Activated naive CD8-positive, alpha-beta T cell treated with anti-CD3 and anti-CD28 coated beads, Interleukin-2, amount 50 U/mL, for 24 hours (primary cell): ENCODE results near the gene DAG1.
"Not testable (repeated sequence)": the region's sequence is repeated elsewhere in the genome, so short reads cannot be mapped to it uniquely, and the experiment has no call there.

ENCODE experiments used
- ATAC-seq: fragments of 150-1000 bp; cut with Tn5 transposase; one replicate; pipeline ENCODE4 v1.10.0; 2021
- DNase-seq: peaks from one replicate; pipeline ENCODE4 v3.0.0; 2021
- H3K27ac Mint-ChIP-seq: one replicate; pipeline ENCODE4 v1.8.0; 2021; ENCODE audit warnings: mild to moderate bottlenecking, mixed read lengths
- H3K27me3 Mint-ChIP-seq: one replicate; pipeline ENCODE4 v1.8.0; 2021; ENCODE audit warnings: mixed read lengths
- H3K36me3 Mint-ChIP-seq: one replicate; pipeline ENCODE4 v1.8.0; 2021; ENCODE audit warnings: low read depth, mixed read lengths
- H3K4me1 Mint-ChIP-seq: one replicate; pipeline ENCODE4 v1.8.0; 2021; ENCODE audit warnings: mixed read lengths
- H3K4me3 Mint-ChIP-seq: one replicate; pipeline ENCODE4 v1.8.0; 2021; ENCODE audit warnings: mild to moderate bottlenecking, moderate library complexity, mixed read lengths
- H3K9me3 Mint-ChIP-seq: one replicate; pipeline ENCODE4 v1.8.0; 2021; ENCODE audit warnings: mixed read lengths

The DAG1 gene

DNA sequence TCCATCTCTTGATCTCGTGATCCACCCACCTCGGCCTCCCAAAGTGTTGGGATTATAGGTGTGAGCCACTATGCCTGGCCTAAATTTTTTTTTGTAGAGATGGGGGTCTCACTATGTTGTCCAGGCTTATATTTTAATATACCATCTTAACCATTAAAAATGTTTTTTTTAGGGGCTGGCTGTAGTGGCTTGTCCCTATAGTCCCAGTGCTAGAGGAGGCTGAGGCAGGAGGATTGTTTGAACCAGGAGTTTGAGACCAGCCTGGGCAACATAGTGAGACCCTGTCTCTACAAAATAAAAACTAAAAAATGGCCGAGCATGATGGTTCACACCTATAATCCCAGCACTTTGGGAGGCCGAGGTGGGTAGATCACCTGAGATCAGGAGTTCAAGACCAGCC, 26.8 kb downstream of the DAG1 start:
- H3K27ac Mint-ChIP-seq, ATAC-seq, DNase-seq, H3K9me3 Mint-ChIP-seq, H3K27me3 Mint-ChIP-seq, H3K36me3 Mint-ChIP-seq, H3K4me3 Mint-ChIP-seq: not testable (repeated sequence)
- H3K4me1 Mint-ChIP-seq = peaks cover 25% of the 10 kb centered on the region

DNA sequence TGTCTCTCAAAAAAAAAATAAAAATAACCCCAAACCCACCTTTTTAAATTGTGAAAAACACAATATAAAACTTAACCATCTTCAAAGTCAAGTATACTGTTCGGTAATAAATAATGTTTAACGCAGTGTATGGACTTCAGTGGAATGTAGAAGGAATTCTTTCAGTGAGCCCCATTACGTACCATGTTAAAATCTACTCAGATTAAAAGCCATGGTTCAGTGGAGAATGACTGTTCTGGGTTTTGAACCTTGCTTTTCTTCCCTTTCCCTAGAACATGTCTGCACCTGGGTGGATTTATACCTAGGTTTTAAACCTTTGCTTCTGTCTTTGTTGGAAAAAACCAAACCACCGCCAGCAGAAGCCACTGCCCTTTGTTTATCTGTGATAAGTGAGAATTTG, 27.5 kb downstream of the DAG1 start:
- Mint-ChIP-seq H3K9me3 (no peaks in the 10 kb centered on the region), H3K4me3 (no peak overlapping the region), H3K4me1 (peaks cover 25% of the 10 kb centered on the region), H3K27me3 (no peaks in the 10 kb centered on the region), H3K27ac (no peak overlapping the region), H3K36me3 (peaks cover 10% of the 10 kb centered on the region)
- DNase-seq (no peak), ATAC-seq (no peak)

DNA sequence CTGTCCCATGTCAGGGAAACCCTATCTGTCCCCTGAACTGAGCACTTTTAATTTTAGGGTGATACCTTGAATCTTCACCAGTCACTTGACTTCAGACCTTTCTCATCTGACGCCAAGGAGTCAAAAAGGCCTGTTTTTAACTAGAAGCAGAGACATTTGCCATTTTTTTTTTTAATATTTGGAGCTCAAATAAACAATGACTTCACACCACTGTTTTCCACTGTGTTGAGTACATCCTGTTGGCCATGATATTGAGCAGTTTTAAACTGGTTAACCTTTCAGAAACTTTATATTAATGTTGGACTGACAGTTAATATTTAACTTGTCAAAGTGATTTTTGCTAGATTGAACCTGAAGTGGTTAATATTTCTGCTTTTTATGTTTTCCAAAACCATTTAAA, 28.2 kb downstream of the DAG1 start:
- ATAC-seq (no peak), DNase-seq (no peak)
- no peaks in the 10 kb centered on the region for H3K9me3 Mint-ChIP-seq
- H3K36me3 Mint-ChIP-seq = peaks cover 16% of the 10 kb centered on the region
- H3K27ac Mint-ChIP-seq = no peak overlapping the region
- no peaks in the 10 kb centered on the region for H3K27me3 Mint-ChIP-seq
- no peak overlapping the region for H3K4me3 Mint-ChIP-seq
- H3K4me1 Mint-ChIP-seq = peaks cover 25% of the 10 kb centered on the region

DNA sequence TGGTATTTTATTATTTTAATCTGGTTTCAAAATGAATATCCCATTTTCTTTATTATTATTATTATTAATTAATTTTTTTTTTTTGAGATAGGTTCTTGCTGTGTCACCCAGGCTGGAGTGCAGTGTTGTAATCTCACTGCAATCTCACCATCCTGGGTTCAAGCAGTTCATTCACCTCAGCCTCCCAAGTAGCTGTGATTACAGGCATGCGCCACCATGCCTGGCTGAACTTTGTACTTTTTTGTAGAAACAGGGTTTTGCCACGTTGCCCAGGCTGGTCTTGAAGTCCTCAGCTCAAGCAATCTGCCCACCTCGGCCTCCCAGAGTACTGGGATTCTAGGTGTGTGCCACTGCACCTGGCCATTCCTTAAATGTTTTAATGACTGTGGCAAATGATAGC, 28.6 kb downstream of the DAG1 start:
- Mint-ChIP-seq H3K4me3 (no peak overlapping the region), H3K9me3 (no peaks in the 10 kb centered on the region), H3K27me3 (no peaks in the 10 kb centered on the region), H3K4me1 (peaks cover 23% of the 10 kb centered on the region), H3K36me3 (peaks cover 16% of the 10 kb centered on the region), H3K27ac (no peak overlapping the region)
- DNase-seq (no peak), ATAC-seq (no peak)

DNA sequence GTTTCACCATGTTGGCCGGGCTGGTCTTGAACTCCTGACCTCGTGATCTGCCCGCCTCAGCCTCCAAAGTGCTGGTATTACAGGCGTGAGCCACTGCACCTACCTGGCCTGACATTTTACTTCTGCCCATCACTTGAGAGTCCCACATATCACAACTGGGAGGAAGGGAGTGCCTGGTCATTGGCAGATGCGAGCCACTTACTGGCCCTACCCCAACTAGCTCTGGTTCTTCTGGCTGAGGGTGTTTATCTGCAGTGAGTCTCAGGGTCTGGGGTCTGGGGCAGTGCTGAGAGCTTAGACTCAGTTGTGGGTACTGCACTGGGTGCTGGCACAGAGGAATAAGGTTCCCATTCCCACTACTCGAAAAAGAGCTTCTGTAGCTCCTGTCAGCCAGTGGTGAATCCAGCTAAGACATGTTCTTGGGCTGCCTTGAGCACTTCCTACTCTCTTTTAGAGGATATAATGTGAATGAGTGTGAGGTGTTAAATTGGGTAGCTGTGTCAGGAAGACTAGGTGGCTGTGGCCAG, 30.2 kb downstream of the DAG1 start:
- DNase-seq (no peak), ATAC-seq (no peak)
- Mint-ChIP-seq H3K36me3 (peaks cover 13% of the 10 kb centered on the region), H3K27ac (no peak overlapping the region), H3K4me1 (peaks cover 20% of the 10 kb centered on the region), H3K9me3 (no peaks in the 10 kb centered on the region), H3K4me3 (no peak overlapping the region), H3K27me3 (no peaks in the 10 kb centered on the region)

DNA sequence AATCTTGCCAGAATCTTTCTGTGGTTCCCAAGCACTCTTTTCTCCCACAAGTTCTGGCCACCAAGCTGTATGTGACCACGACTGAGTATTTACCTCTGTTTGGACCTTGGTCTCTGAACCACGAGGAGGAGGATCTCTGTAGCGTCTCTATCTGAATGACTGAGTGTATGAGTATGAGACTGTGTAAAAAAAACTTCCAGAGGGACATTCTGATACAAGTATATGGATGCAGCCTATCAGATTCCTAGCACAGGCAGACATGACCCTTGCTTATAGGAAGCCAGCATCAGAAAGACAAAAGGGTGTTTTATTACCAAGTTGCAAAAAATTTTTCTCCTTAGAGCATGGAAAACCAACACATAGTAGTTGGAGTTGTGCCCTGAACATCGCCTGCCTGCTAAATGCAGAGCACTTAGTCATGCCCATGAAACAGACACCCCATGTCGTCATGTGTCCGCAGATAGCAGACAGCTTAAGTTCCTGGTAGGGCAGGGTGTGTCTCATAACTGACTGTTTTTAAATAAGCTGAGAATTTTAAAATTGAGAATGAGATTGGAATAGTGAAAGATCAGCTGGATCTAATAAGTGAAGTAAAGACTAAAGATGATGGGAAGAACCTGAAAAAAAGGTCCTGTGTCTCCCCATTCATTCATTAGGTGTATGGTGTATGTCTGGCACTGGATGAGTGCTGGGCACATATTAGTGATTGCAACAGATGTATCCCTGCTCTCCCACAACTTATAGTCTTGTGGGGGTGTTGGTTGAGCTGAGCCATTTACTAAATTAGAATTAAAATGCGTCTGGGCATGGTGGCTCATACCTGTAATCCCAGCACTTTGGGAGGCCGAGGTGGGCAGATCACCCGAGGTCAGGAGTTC, 30.9 kb downstream of the DAG1 start:
- no peak for ATAC-seq
- Mint-ChIP-seq H3K27ac (no peak overlapping the region), H3K36me3 (peaks cover 13% of the 10 kb centered on the region), H3K27me3 (no peaks in the 10 kb centered on the region), H3K4me1 (peaks cover 20% of the 10 kb centered on the region), H3K4me3 (no peak overlapping the region), H3K9me3 (no peaks in the 10 kb centered on the region)
- no peak for DNase-seq

DNA sequence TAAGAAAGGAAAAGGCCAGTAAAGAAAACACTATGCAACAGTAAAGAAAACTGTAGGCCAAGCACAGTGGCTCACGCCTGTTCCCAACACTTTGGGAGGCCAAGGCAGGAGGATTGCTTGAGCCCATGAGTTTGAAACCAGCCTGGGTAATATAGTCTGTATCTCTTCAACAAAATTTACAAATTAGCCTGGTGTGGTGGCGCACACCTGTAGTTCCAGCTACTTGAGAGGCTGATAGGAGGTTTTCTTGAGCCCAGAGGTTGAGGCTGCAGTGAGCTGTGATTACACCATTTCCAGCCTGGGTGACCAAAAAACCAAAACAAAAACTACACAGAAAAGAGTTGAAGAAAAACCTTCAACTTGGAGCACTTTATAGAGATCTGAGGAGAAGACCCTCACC, 31.8 kb downstream of the DAG1 start:
- Mint-ChIP-seq H3K27me3 (no peaks in the 10 kb centered on the region), H3K4me1 (peaks cover 22% of the 10 kb centered on the region), H3K9me3 (no peaks in the 10 kb centered on the region), H3K27ac (no peak overlapping the region), H3K4me3 (no peak overlapping the region), H3K36me3 (peaks cover 13% of the 10 kb centered on the region)
- DNase-seq = no peak
- no peak for ATAC-seq

DNA sequence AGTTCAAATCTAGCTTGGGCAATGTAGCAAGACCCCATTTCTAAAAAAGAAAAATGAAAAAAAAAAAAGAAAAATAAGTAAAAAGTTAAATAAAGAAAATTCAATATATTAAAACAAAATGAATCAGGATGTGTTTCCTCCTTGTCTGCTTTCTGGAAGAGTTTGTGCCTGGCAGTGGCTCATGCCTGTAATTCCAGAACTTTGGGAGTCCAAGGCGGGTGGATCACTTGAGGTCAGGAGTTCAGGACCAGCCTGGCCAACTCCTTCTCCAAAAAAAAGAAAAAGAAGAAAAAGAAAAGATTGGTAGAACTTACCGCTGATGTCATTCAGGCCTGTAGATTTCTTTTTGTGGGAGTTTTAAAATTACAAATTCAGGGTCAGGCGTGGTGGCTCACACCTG, 36.8 kb downstream of the DAG1 start:
- ATAC-seq (no peak), DNase-seq (no peak)
- no peaks in the 10 kb centered on the region for H3K9me3 Mint-ChIP-seq
- peaks cover 19% of the 10 kb centered on the region for H3K36me3 Mint-ChIP-seq
- no peak overlapping the region for H3K27ac Mint-ChIP-seq
- H3K4me3 Mint-ChIP-seq = no peak overlapping the region
- no peaks in the 10 kb centered on the region for H3K27me3 Mint-ChIP-seq
- H3K4me1 Mint-ChIP-seq = peaks cover 9% of the 10 kb centered on the region

DNA sequence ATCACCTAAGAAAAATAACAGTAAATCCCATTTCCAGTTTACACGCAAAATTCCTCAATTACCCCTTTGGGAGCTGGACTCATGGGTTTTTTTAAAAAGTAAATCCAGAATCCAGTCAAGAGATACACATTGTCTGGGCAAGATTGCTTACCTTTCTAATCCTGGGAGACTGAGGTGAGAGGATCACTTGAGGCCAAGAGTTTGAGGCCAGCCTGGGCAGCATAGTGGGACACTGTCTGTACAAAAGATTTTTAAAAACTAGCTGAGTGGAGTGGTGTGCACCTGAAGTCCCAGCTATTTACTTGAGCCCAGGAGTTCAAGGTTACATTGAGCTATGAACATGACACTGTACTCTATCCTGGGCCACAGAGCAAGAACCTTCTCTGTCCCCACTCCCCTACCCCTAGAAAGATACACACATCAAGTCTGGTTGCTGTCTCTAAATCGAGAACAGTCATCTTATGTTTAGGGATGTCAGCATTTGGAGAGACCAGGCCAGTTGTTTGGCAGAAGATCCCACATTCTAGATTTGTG, 39.0 kb downstream of the DAG1 start:
- Mint-ChIP-seq H3K9me3 (no peaks in the 10 kb centered on the region), H3K4me3 (no peak overlapping the region), H3K4me1 (peaks cover 6% of the 10 kb centered on the region), H3K27ac (no peak overlapping the region), H3K36me3 (peaks cover 13% of the 10 kb centered on the region), H3K27me3 (no peaks in the 10 kb centered on the region)
- DNase-seq (no peak), ATAC-seq (no peak)

DNA sequence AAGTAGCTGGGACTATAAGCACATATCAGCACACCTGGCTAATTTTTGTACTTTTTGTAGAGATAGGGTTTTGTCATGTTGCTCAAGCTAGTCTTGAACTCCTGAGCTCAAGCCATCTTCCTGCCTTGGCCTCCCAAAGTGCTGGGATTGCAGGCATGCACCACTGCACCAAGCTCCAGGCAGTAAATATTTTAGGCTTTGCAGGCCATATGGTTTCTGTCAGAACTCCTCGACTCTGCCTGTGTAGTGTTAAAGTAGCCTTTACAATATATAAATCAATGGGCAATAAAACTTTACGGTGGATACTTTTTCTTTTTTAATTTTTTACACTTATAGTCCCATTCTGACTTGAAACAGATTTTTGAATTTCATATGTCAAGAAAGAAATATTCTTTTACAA, 41.6 kb downstream of the DAG1 start:
- H3K4me3 Mint-ChIP-seq = no peak overlapping the region
- H3K27ac Mint-ChIP-seq = no peak overlapping the region

DNA sequence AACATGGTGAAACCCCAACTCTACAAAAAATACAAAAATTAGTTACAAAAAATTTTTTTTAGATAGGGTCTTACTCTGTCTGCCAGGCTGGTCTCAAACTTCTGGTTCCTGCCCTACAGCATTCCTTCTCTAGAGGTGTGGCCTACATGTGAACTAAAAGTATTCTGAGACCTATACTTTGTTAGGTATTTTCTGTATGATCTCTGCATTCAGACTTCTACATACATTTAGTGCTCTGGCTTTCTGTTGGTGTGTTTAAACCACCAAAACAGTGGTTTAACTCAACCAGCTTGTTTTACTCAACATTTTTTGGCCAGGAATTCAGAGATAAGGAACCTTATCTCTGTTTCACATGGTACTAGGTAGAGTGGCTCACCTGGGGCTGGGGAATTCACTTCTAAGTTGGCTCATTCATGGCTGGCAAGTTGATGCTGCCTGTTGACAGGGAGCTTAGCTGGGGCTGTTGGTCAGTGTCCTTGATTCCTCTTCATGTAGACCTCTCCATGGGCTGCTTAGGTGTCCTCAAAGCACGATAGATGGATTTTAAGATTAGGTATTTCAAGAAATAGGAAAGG, 42.8 kb downstream of the DAG1 start:
- no peaks in the 10 kb centered on the region for H3K27me3 Mint-ChIP-seq
- H3K36me3 Mint-ChIP-seq = peaks cover 25% of the 10 kb centered on the region
- no peak overlapping the region for H3K4me3 Mint-ChIP-seq
- H3K27ac Mint-ChIP-seq = no peak overlapping the region
- no peaks in the 10 kb centered on the region for H3K4me1 Mint-ChIP-seq
- ATAC-seq = no peak
- no peak for DNase-seq
- H3K9me3 Mint-ChIP-seq = no peaks in the 10 kb centered on the region

More for the DNA sequence above, 41.6 kb downstream of the DAG1 start:
- Mint-ChIP-seq H3K27me3 (no peaks in the 10 kb centered on the region), H3K36me3 (peaks cover 20% of the 10 kb centered on the region), H3K9me3 (no peaks in the 10 kb centered on the region), H3K4me1 (peaks cover 1% of the 10 kb centered on the region)
- ATAC-seq (no peak), DNase-seq (no peak)

DNA sequence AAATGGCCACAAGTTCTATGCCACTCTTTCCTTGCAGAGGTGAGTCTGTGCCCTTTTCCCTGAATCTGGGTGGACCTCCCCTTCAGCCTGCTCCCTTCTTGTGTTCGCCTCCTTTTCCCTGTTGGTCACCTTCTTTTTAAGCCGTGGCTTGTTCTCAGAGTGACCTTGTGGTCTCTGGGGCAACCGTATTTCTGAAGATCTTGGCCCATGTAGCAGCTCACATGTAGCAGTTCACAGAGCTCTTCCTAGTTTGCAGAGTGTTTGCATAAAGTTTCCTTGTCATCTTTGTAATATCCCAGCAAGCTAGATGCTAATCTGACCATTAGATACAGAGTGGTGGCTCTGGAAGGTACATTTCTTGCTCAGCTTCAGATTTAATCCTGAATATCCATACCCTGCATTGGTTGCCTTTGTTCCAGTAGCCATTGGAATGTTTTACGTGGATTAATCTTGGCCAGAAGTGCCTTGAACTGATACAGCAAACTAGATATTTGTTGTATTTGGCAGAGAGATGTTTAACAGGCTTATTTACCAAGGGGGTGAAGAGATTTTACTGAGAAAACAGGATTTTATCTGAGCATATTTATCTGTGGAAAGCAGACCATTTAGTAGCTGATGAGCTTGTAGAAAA, 43.5 kb downstream of the DAG1 start:
- DNase-seq (no peak), ATAC-seq (no peak)
- Mint-ChIP-seq H3K4me1 (no peaks in the 10 kb centered on the region), H3K27ac (no peak overlapping the region), H3K9me3 (no peaks in the 10 kb centered on the region), H3K27me3 (no peaks in the 10 kb centered on the region), H3K36me3 (peaks cover 25% of the 10 kb centered on the region), H3K4me3 (no peak overlapping the region)

DNA sequence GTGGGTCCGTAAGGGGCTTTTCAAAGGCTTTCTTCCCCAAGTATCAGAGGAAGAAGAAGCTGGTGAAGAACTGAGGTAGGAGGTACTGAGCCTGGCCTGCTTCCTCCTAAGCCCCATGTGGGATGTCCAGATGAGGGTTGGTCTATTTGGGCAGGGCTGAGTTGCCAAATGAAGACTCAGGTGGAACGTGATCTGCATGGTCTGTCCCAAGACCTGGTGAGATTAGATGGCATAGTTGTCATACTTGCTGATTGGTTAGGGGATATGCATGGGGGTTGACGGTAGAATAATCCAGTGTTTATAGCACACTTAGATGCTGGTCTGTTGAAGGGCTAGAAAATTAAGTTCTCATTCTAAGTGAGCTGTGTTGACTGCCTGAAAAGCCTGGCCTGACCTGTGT, 47.9 kb downstream of the DAG1 start:
- Mint-ChIP-seq H3K9me3 (no peaks in the 10 kb centered on the region), H3K36me3 (peaks cover 20% of the 10 kb centered on the region), H3K27me3 (no peaks in the 10 kb centered on the region), H3K4me3 (no peak overlapping the region), H3K4me1 (peaks cover 4% of the 10 kb centered on the region), H3K27ac (no peak overlapping the region)
- no peak for ATAC-seq
- no peak for DNase-seq

DNA sequence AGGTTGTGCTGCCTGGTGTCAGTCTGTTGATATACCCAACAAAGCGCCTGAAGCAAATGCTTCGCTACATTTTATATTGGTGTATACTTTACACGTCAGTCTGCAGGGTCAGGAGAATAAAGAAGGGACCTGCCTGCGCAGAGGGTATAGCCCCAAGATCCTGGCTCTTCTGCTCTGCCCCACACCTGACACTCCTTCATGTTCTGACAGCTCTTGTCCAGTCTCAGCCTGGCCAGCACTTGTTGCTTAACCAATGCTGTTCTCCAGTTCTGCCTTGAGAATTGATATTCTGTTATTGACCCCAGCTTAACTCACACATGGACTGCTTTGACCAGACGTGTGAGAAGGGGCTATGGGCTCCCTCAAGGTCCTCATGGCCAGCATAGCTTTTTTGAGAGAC, 48.4 kb downstream of the DAG1 start:
- DNase-seq = no peak
- Mint-ChIP-seq H3K4me1 (peaks cover 4% of the 10 kb centered on the region), H3K4me3 (no peak overlapping the region), H3K27ac (no peak overlapping the region), H3K9me3 (no peaks in the 10 kb centered on the region), H3K36me3 (peaks cover 18% of the 10 kb centered on the region), H3K27me3 (no peaks in the 10 kb centered on the region)
- no peak for ATAC-seq

DNA sequence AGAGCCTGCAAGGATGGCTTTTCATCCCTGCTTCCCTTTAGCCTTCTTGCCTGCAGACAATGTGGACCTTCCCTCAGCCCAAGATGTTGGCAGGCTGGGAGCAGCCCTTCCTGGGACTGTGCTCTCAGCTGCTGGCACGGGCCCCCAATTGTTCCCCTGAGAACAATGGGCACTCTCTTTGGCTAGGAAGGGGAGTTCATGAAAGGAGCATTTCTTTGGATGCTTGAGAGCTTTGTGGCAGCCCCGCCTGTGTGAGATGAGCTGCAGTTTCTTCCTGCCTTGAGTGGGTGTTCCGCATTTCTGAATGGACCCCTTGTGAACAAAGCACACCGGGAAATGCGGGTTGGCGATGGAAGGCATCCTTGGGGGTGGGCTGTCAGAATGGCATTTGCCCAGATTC, 49.2 kb downstream of the DAG1 start:
- Mint-ChIP-seq H3K36me3 (peaks cover 17% of the 10 kb centered on the region), H3K9me3 (no peaks in the 10 kb centered on the region), H3K4me1 (peaks cover 5% of the 10 kb centered on the region), H3K27ac (no peak overlapping the region), H3K4me3 (no peak overlapping the region), H3K27me3 (no peaks in the 10 kb centered on the region)
- no peak for ATAC-seq
- no peak for DNase-seq
